Parathyroid adenoma (tissue), 2 donors: ENCODE results near the gene CSMD2.

Experiments used
- H2AFZ ChIP-seq: fragments of 300-600 bp; sonication (generic); one replicate; pipeline ENCODE4 v1.7.0; 2017; ENCODE audit warnings: antibody characterized with exemption, mild to moderate bottlenecking
- H3K27ac ChIP-seq: fragments of 300-600 bp; sonication (generic); one replicate; pipeline ENCODE4 v1.7.0; 2017
- H3K27me3 ChIP-seq: fragments of 300-600 bp; sonication (generic); one replicate; pipeline ENCODE4 v1.7.0; 2017; ENCODE audit warnings: low read length; ENCODE audit not compliant: control insufficient read depth, insufficient read depth
- H3K36me3 ChIP-seq: fragments of 300-600 bp; sonication (generic); one replicate; pipeline ENCODE4 v1.7.0; 2017; ENCODE audit warnings: low read length; ENCODE audit not compliant: control insufficient read depth, insufficient read depth
- H3K4me1 ChIP-seq: fragments of 300-600 bp; sonication (generic); one replicate; pipeline ENCODE4 v1.7.0; 2017; ENCODE audit warnings: control low read depth
- H3K4me2 ChIP-seq: fragments of 300-600 bp; sonication (generic); one replicate; pipeline ENCODE4 v1.7.0; 2017; ENCODE audit warnings: low read length
- H3K4me3 ChIP-seq: fragments of 300-600 bp; sonication (generic); one replicate; pipeline ENCODE4 v1.7.0; 2017; ENCODE audit warnings: low read depth, low read length
- H3K79me2 ChIP-seq: fragments of 300-600 bp; sonication (generic); one replicate; pipeline ENCODE4 v1.7.0; 2017; ENCODE audit warnings: control low read depth
- H3K9ac ChIP-seq: fragments of 300-600 bp; sonication (generic); one replicate; pipeline ENCODE4 v1.7.0; 2017; ENCODE audit warnings: mild to moderate bottlenecking
- H3K9me3 ChIP-seq: fragments of 300-600 bp; sonication (generic); one replicate; pipeline ENCODE4 v1.7.0; 2017; ENCODE audit warnings: low read length; ENCODE audit not compliant: control insufficient read depth
- CTCF ChIP-seq: fragments of 300-600 bp; sonication (generic); IDR thresholded peaks from one replicate; pipeline ENCODE4 v1.7.0; 2017; ENCODE audit warnings: antibody characterized with exemption, mild to moderate bottlenecking
- donor health status: primary hyperparathyroidism.

CSMD2 gene

GRCh38 chr1:33715195-33715811 is 449.7 kb downstream of the CSMD2 start:
- Histone ChIP-seq H3K9ac (no peak overlapping the region), H3K36me3 (no peaks in the 10 kb centered on the region), H3K4me2 (no peak overlapping the region), H3K27me3 (no peaks in the 10 kb centered on the region), H3K4me1 (no peaks in the 10 kb centered on the region), H3K4me3 (no peak overlapping the region), H3K27ac (no peak overlapping the region), H3K79me2 (no peaks in the 10 kb centered on the region), H2AFZ (no peak overlapping the region), H3K9me3 (no peaks in the 10 kb centered on the region)
- no peak for TF ChIP-seq CTCF

- H3K36me3 ChIP-seq = no peaks in the 10 kb centered on the region
- TF ChIP-seq CTCF = no peak
- no peaks in the 10 kb centered on the region for H3K9me3 ChIP-seq
- no peaks in the 10 kb centered on the region for H3K79me2 ChIP-seq
- H3K27ac ChIP-seq = no peak overlapping the region
- H2AFZ ChIP-seq = no peak overlapping the region
- H3K9ac ChIP-seq = no peak overlapping the region
- H3K4me2 ChIP-seq = no peak overlapping the region
- no peak overlapping the region for H3K4me3 ChIP-seq
- no peaks in the 10 kb centered on the region for H3K27me3 ChIP-seq
- no peaks in the 10 kb centered on the region for H3K4me1 ChIP-seq
Measured at GRCh38 chr1:33714421-33714820, 450.6 kb downstream of the CSMD2 start.

GRCh38 chr1:33713058-33713877 is 451.8 kb downstream of the CSMD2 start:
- Histone ChIP-seq H3K4me3 (no peak overlapping the region), H3K4me2 (no peak overlapping the region), H3K27me3 (no peaks in the 10 kb centered on the region), H3K9ac (no peak overlapping the region), H3K27ac (no peak overlapping the region), H3K79me2 (no peaks in the 10 kb centered on the region), H3K4me1 (no peaks in the 10 kb centered on the region), H3K9me3 (no peaks in the 10 kb centered on the region), H3K36me3 (no peaks in the 10 kb centered on the region), H2AFZ (no peak overlapping the region)
- TF ChIP-seq CTCF = no peak

- H3K79me2 ChIP-seq = no peaks in the 10 kb centered on the region
- H3K4me1 ChIP-seq = no peaks in the 10 kb centered on the region
- H2AFZ ChIP-seq = no peak overlapping the region
- no peak overlapping the region for H3K9ac ChIP-seq
- no peak overlapping the region for H3K4me2 ChIP-seq
- no peaks in the 10 kb centered on the region for H3K36me3 ChIP-seq
- no peak overlapping the region for H3K4me3 ChIP-seq
- no peaks in the 10 kb centered on the region for H3K9me3 ChIP-seq
- no peak for TF ChIP-seq CTCF
- no peak overlapping the region for H3K27ac ChIP-seq
- no peaks in the 10 kb centered on the region for H3K27me3 ChIP-seq
Measured at GRCh38 chr1:33712186-33712585, 452.8 kb downstream of the CSMD2 start.

GRCh38 chr1:33711511-33711910 is 453.5 kb downstream of the CSMD2 start:
- Histone ChIP-seq H3K4me3 (no peak overlapping the region), H3K4me2 (no peak overlapping the region), H3K4me1 (no peaks in the 10 kb centered on the region), H3K9me3 (no peaks in the 10 kb centered on the region), H3K79me2 (no peaks in the 10 kb centered on the region), H3K27me3 (no peaks in the 10 kb centered on the region), H3K36me3 (no peaks in the 10 kb centered on the region), H2AFZ (no peak overlapping the region), H3K9ac (no peak overlapping the region), H3K27ac (no peak overlapping the region)
- no peak for TF ChIP-seq CTCF
